ENCODE data around the gene ZFP36.

- TF ChIP-seq CTCF (IDR thresholded peaks at IDR 0.05) (no peak), POLR2A (IDR thresholded peaks at IDR 0.05) (no peak)
These were observed 14.1 kb downstream of the ZFP36 start for GRCh38 chr19:39420769-39421168.

All from prostate gland (tissue), 2 donors.